Occipital lobe (tissue), 2 donors: ENCODE data around the gene PLEKHJ1. TPM values are rescaled to one million over a fixed set of nuclear protein-coding genes. Genes with fewer than 3 reads are reported as not detected.
"Not testable (repeated sequence)": the region's sequence is repeated elsewhere in the genome, so short reads cannot be mapped to it uniquely, and the experiment has no call there.

Experiments used
- DNase-seq: peaks from one replicate; lab custom pipeline; 2025; lab: John Stamatoyannopoulos, UW
- total RNA-seq: library from RNA; depleted of rRNA; stranded (reverse); fragments of >200 nt; gene quantifications from one replicate; pipeline ENCODE4 v1.2.3, GENCODE V29; 2014

Gene PLEKHJ1
- total RNA-seq, 1 donor from 2014 or later, result 35.7 TPM

- not testable (repeated sequence) for DNase-seq
Observed at GRCh38 chr19:2200624-2201294, 35.4 kb downstream of the PLEKHJ1 start.

- no peak for DNase-seq
Observed at GRCh38 chr19:2199861-2200623, 36.1 kb downstream of the PLEKHJ1 start.

GRCh38 chr19:2199215-2199614 lies 36.9 kb downstream of the PLEKHJ1 start:
- no peak for DNase-seq

- DNase-seq, result no peak
Observed at GRCh38 chr19:2198317-2198716, 37.8 kb downstream of the PLEKHJ1 start.

- DNase-seq, result no peak
Observed at GRCh38 chr19:2197270-2197669, 38.9 kb downstream of the PLEKHJ1 start.

GRCh38 chr19:2195914-2196313 lies 40.2 kb downstream of the PLEKHJ1 start:
- no peak for DNase-seq

- no peak for DNase-seq
Observed at GRCh38 chr19:2195361-2195760, 40.8 kb downstream of the PLEKHJ1 start.

GRCh38 chr19:2194513-2195078 lies 41.5 kb downstream of the PLEKHJ1 start:
- no peak for DNase-seq

- no peak for DNase-seq
Observed at GRCh38 chr19:2193807-2194206, 42.3 kb downstream of the PLEKHJ1 start.

- no peak for DNase-seq
Observed at GRCh38 chr19:2192862-2193261, 43.3 kb downstream of the PLEKHJ1 start.

- DNase-seq, result no peak
Observed at GRCh38 chr19:2191456-2192310, 44.4 kb downstream of the PLEKHJ1 start.

- no peak for DNase-seq
Observed at GRCh38 chr19:2190848-2191455, 45.2 kb downstream of the PLEKHJ1 start.

GRCh38 chr19:2189880-2190279 lies 46.2 kb downstream of the PLEKHJ1 start:
- no peak for DNase-seq

GRCh38 chr19:2188708-2189385 lies 47.3 kb downstream of the PLEKHJ1 start:
- no peak for DNase-seq

- DNase-seq, result no peak
Observed at GRCh38 chr19:2187159-2187558, 49.0 kb downstream of the PLEKHJ1 start.

GRCh38 chr19:2186071-2186846 lies 49.9 kb downstream of the PLEKHJ1 start:
- peak; percentile 65 for DNase-seq

- no peak for DNase-seq
Observed at GRCh38 chr19:2185734-2186070, 50.4 kb downstream of the PLEKHJ1 start.

GRCh38 chr19:2184422-2184975 lies 51.6 kb downstream of the PLEKHJ1 start:
- no peak for DNase-seq
